SK-N-SH (cell line): Measurements from ENCODE around the gene SMYD3. TPM values are rescaled to one million over a fixed set of nuclear protein-coding genes. Genes with fewer than 3 reads are reported as not detected.

Experiments
- CTCF ChIA-PET: fragments of 300-600, 350-600 bp; formaldehyde crosslinking; extraction: SDS; loops from one replicate; lab custom pipeline; 2021; lab: Yijun Ruan, JAX
- POLR2A ChIA-PET: fragments of 350-600 bp; sonication (Branson Sonifier 250); formaldehyde crosslinking; extraction: SDS; loops from one replicate; lab custom pipeline; 2020; ENCODE audit warnings: antibody characterized with exemption, inconsistent platforms; lab: Yijun Ruan, JAX
- DNase-seq: peaks from one replicate; pipeline ENCODE4 v3.0.0; 2012
- H2AFZ ChIP-seq: fragments of 200-600 bp; sonication (generic); 2 replicates; pipeline ENCODE4 v1.8.1; 2016; ENCODE audit warnings: antibody characterized with exemption, mild to moderate bottlenecking, low read depth
- H3F3A ChIP-seq: fragments of 200-600 bp; sonication (generic); replicated peaks from 2 replicates; pipeline ENCODE3; 2016; ENCODE audit warnings: antibody characterized with exemption, mild to moderate bottlenecking; ENCODE audit not compliant: insufficient read depth
- H3K27ac ChIP-seq, 2 experiments: fragments of 200-500 bp in 1 of 2; fragments of 200-600 bp in 1 of 2; sonication (Bioruptor generic) in 1 of 2; sonication (generic), shearing (Covaris generic) in 1 of 2; 2 replicates each; pipeline versions ENCODE4 v1.5.1 to v1.6.1; 2014 to 2016; ENCODE audit warnings: low read depth in 2 of 2, inconsistent platforms in 1 of 2, low read length in 1 of 2, mild to moderate bottlenecking in 1 of 2, mixed read lengths in 1 of 2
- H3K27me3 ChIP-seq: fragments of 200-600 bp; sonication (generic), shearing (Covaris generic); 2 replicates; pipeline ENCODE4 v1.6.1; 2016; ENCODE audit warnings: mixed run types; ENCODE audit not compliant: insufficient read depth
- H3K36me3 ChIP-seq, 2 experiments: fragments of 200-500 bp in 1 of 2; fragments of 200-600 bp in 1 of 2; sonication (Bioruptor generic) in 1 of 2; sonication (generic) in 1 of 2; replicated peaks in 1 of 2; 2 replicates each; pipeline versions ENCODE3 to v1.5.1; 2014 to 2016; ENCODE audit warnings: low read length in 1 of 2, mild to moderate bottlenecking in 1 of 2; ENCODE audit not compliant: insufficient read depth in 2 of 2, control insufficient read depth in 1 of 2
- H3K4me1 ChIP-seq, 2 experiments: fragments of 200-500 bp in 1 of 2; fragments of 200-600 bp in 1 of 2; sonication (Bioruptor generic) in 1 of 2; sonication (generic), shearing (Covaris generic) in 1 of 2; 2 replicates each; pipeline versions ENCODE4 v1.5.1 to v1.6.1; 2014 to 2016; ENCODE audit warnings: low read depth in 1 of 2, low read length in 1 of 2, mixed run types in 1 of 2; ENCODE audit not compliant: insufficient read depth in 2 of 2, control insufficient read depth in 1 of 2
- H3K4me2 ChIP-seq: fragments of 200-600 bp; sonication (generic), shearing (Covaris generic); 2 replicates; pipeline ENCODE4 v1.6.1; 2017; ENCODE audit warnings: mixed run types
- H3K4me3 ChIP-seq, 2 experiments: fragments of 200-500 bp in 1 of 2; fragments of 200-600 bp in 1 of 2; sonication (Bioruptor generic) in 1 of 2; sonication (generic), shearing (Covaris generic) in 1 of 2; 2 replicates each; pipeline versions ENCODE4 v1.5.1 to v1.8.1; 2014 to 2016; ENCODE audit warnings: low read depth in 2 of 2, inconsistent platforms in 1 of 2, low read length in 1 of 2, mild to moderate bottlenecking in 1 of 2, mixed read lengths in 1 of 2, moderate library complexity in 1 of 2
- H3K79me2 ChIP-seq: fragments of 200-600 bp; sonication (generic); 2 replicates; pipeline ENCODE4 v1.8.1; 2017; ENCODE audit warnings: mild to moderate bottlenecking; ENCODE audit not compliant: insufficient read depth
- H3K9ac ChIP-seq: fragments of 200-600 bp; sonication (generic); 2 replicates; pipeline ENCODE4 v1.6.1; 2017; ENCODE audit warnings: mixed run types
- H3K9me2 ChIP-seq: fragments of 200-600 bp; sonication (generic); 2 replicates; pipeline ENCODE4 v1.6.1; 2017; ENCODE audit warnings: mixed run types
- H3K9me3 ChIP-seq: fragments of 200-600 bp; sonication (generic); 2 replicates; pipeline ENCODE4 v1.6.1; 2017; ENCODE audit warnings: mixed run types, mild to moderate bottlenecking, moderate library complexity
- H4K20me1 ChIP-seq: fragments of 200-600 bp; sonication (generic); 2 replicates; pipeline ENCODE4 v1.6.1; 2017; ENCODE audit warnings: mild to moderate bottlenecking, mixed run types; ENCODE audit not compliant: insufficient read depth
- CHD2 ChIP-seq: fragments of 150-350 bp; IDR thresholded peaks from 2 replicates; pipeline ENCODE4 v1.6.1; 2018; ENCODE audit warnings: low read length; ENCODE audit not compliant: partially characterized antibody
- CTCF ChIP-seq: fragments of 200-600 bp; sonication (generic); IDR thresholded peaks from 2 replicates; pipeline ENCODE4 v1.6.1; 2017; ENCODE audit warnings: antibody characterized with exemption, mild to moderate bottlenecking, moderate library complexity
- EP300 ChIP-seq, 2 experiments: IDR thresholded peaks; 2 replicates each; pipeline versions ENCODE4 v1.4.0 to v1.6.1; 2012; ENCODE audit warnings: borderline replicate concordance in 1 of 2, low read depth in 1 of 2, low read length in 1 of 2
- EZH2phosphoT487 ChIP-seq: fragments of 200-600 bp; sonication (generic); IDR thresholded peaks from 2 replicates; pipeline ENCODE4 v1.6.1; 2017; ENCODE audit warnings: low read depth, mixed run types, mild to moderate bottlenecking, antibody characterized with exemption, moderate library complexity, borderline replicate concordance
- FOXJ3 ChIP-seq: sonication (generic); formaldehyde crosslinking; IDR thresholded peaks from 2 replicates; pipeline ENCODE4 v1.5.1; 2020; ENCODE audit warnings: mild to moderate bottlenecking, missing genetic modification reagents
- GATA2 ChIP-seq: sonication (generic); formaldehyde crosslinking; IDR thresholded peaks from 2 replicates; pipeline ENCODE4 v1.5.0; 2020; ENCODE audit warnings: mild to moderate bottlenecking, missing genetic modification reagents
- JUND ChIP-seq: IDR thresholded peaks from 2 replicates; pipeline ENCODE4 v1.4.0; 2012
- NFIC ChIP-seq: IDR thresholded peaks from 2 replicates; pipeline ENCODE4 v1.4.0; 2012; ENCODE audit warnings: borderline replicate concordance
- NRF1 ChIP-seq: IDR thresholded peaks from 2 replicates; pipeline ENCODE4 v1.6.1; 2012; ENCODE audit warnings: low read depth, mild to moderate bottlenecking, low read length
- PBX3 ChIP-seq: IDR thresholded peaks from 2 replicates; pipeline ENCODE4; 2012
- RAD21 ChIP-seq: IDR thresholded peaks from 2 replicates; pipeline ENCODE4 v1.6.1; 2012; ENCODE audit warnings: mild to moderate bottlenecking, low read length
- RCOR1 ChIP-seq: fragments of 150-350 bp; IDR thresholded peaks from 2 replicates; pipeline ENCODE4 v1.6.1; 2017; ENCODE audit warnings: antibody characterized with exemption, low read length
- RFX5 ChIP-seq: IDR thresholded peaks from 2 replicates; pipeline ENCODE4 v1.6.1; 2012; ENCODE audit warnings: mild to moderate bottlenecking, improper control_type of control experiment, low read length
- SIN3A ChIP-seq: IDR thresholded peaks from 2 replicates; pipeline ENCODE4 v1.6.1; 2012; ENCODE audit warnings: low read depth, mild to moderate bottlenecking, low read length, moderate library complexity, borderline replicate concordance
- TAF1 ChIP-seq: IDR thresholded peaks from 2 replicates; pipeline ENCODE4 v1.6.1; 2012; ENCODE audit warnings: low read depth, mild to moderate bottlenecking, low read length, moderate library complexity, borderline replicate concordance
- TEAD4 ChIP-seq: IDR thresholded peaks from 2 replicates; pipeline ENCODE4 v1.4.0; 2012; ENCODE audit warnings: mild to moderate bottlenecking, borderline replicate concordance; ENCODE audit not compliant: insufficient read depth
- USF1 ChIP-seq: IDR thresholded peaks from 2 replicates; pipeline ENCODE4 v1.4.0; 2012; ENCODE audit warnings: low read depth, borderline replicate concordance
- WGBS: methylation state at CpG from one replicate; pipeline ENCODE4 v1.1.6; 2017; ENCODE audit warnings: low lambda C conversion rate; 5-methylcytosine and 5-hydroxymethylcytosine counted together
- polyA plus RNA-seq, 3 experiments: library from polyadenylated mRNA; depleted of rRNA; stranded (reverse); fragments of >200 nt; gene quantifications; 2 replicates each; pipeline ENCODE4 v1.2.3, GENCODE V29; 2012

Gene SMYD3
- polyA plus RNA-seq, 1 of the 3 experiments (the other 2 are of a cell fraction), result 31.4 TPM

DNA sequence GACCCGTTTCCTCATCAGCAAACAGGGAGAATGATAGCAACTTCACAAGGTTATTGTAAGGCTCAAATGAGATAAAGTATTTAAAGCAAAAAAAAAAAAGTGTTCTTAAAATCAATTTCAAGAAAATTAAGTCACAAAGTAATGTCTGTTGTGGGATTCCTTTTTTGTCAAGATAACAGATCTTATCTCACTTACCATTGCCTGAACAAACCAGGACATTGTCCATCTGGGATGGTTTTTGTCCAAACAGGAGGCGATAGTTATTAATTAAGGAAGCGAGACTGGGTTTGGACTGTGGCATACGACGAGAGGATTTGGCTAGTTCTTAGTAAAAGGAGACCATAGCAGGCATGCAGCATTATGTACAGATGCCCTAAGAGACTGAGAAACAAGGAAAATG is 458.4 kb downstream of the SMYD3 start:
- Histone ChIP-seq H4K20me1 (no peaks in the 10 kb centered on the region), H3K9ac (no peak overlapping the region), H3K27ac (no peak overlapping the region), H3K9me3 (no peaks in the 10 kb centered on the region), H3K27me3 (no peaks in the 10 kb centered on the region), H3K4me2 (no peak overlapping the region), H3K4me1 (peaks cover 0 to 11% of the 10 kb centered on the region in 2 experiments; a peak in 2 of 4 replicates), H3K36me3 (no peaks in the 10 kb centered on the region), H3K79me2 (no peaks in the 10 kb centered on the region), H3F3A (no peaks in the 10 kb centered on the region)
- DNase-seq, result peak; percentile 26
- POLR2A ChIA-PET, result no interaction called here
- TF ChIP-seq CHD2 (peak; percentile 18), PBX3 (no peak), EP300 (IDR thresholded peaks at IDR 0.05; ENCODE audit: borderline replicate concordance in 1 of 2, low read depth in 1 of 2, low read length in 1 of 2) (peak in 1 of 2 experiments; percentile 57; a peak in 1 of 4 replicates)
- TF ChIP-seq, all 33 proteins: peak for 2
- WGBS, result 79% methylated on average over 5 of the region's 5 CpGs
- H3K9me2 ChIP-seq, result no peaks in the 10 kb centered on the region
- no peak overlapping the region for H2AFZ ChIP-seq
- no peak overlapping the region for H3K4me3 ChIP-seq
- CTCF ChIA-PET, result no interaction called here

DNA sequence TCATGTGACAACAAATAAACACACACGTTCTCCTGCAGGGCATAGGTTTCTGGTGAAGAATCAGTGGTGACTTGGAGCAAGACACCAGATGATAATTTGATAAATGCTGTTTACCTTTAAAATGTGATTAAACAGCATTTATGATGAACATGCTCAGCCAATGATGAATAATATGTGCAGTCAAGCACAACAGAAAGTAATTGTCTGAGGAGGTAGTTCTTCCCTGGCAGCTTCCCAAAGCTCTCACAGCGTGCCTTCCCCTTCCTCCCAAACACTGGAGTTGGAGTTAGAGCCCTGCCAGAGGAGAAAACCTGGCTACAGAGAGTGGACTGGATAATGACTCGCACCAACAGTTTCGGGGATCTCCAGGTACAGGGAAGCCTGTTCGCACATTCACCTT is 463.5 kb downstream of the SMYD3 start:
- Histone ChIP-seq H4K20me1 (no peaks in the 10 kb centered on the region), H3K4me2 (no peak overlapping the region), H3K27me3 (no peaks in the 10 kb centered on the region), H3K27ac (no peak overlapping the region), H3K36me3 (no peaks in the 10 kb centered on the region), H3K9ac (no peak overlapping the region), H3K4me1 (peaks cover 0 to 9% of the 10 kb centered on the region in 2 experiments; a peak in 2 of 4 replicates), H3K79me2 (no peaks in the 10 kb centered on the region), H3K9me3 (no peaks in the 10 kb centered on the region), H2AFZ (no peak overlapping the region), H3K4me3 (no peak overlapping the region), H3K9me2 (no peaks in the 10 kb centered on the region), H3F3A (no peaks in the 10 kb centered on the region)
- WGBS, result 77% methylated on average over 5 of the region's 5 CpGs
- CTCF ChIA-PET, result interaction anchor here (0.6 kb wide), 2 partner anchors 302 to 444 kb away, joined by 3 read pairs; no protein-coding TSS in a partner anchor
- TF ChIP-seq RCOR1 (0 out of 2 replicates have a peak, but pooled peaks have one; percentile 8), NFIC (no peak), FOXJ3 (CRISPR knock-in tag) (no peak), RFX5 (no peak)
- DNase-seq, result no peak
- POLR2A ChIA-PET, result no interaction called here

DNA sequence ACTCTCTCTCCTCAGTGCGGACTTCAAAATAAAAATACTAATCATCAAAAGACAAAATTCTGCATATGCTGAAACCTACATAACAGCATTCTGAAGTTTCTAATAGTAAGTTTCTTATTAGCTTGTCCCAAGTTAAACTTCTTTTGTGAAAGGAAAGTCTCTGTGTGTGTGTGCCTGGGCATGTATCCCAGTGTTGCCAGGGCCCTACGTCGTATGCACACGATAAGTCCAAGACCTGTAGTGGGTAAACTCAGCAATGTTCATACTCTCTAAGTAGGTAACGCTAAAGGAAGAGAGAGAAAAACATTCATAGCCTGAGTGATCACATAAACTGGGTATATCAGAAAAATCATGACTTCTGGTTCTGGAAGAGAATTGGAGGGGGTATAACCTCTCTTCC is 465.7 kb downstream of the SMYD3 start:
- Histone ChIP-seq H4K20me1 (no peaks in the 10 kb centered on the region), H3F3A (no peaks in the 10 kb centered on the region), H3K27ac (no peak overlapping the region), H2AFZ (no peak overlapping the region), H3K36me3 (no peaks in the 10 kb centered on the region), H3K9ac (no peak overlapping the region), H3K79me2 (no peaks in the 10 kb centered on the region), H3K4me1 (peaks cover 0 to 6% of the 10 kb centered on the region in 2 experiments; a peak in 2 of 4 replicates), H3K27me3 (no peaks in the 10 kb centered on the region), H3K4me2 (no peak overlapping the region), H3K9me3 (no peaks in the 10 kb centered on the region), H3K9me2 (no peaks in the 10 kb centered on the region), H3K4me3 (no peak overlapping the region)
- DNase-seq, result no peak
- WGBS, result 83% methylated on average over 5 of the region's 5 CpGs
- CTCF ChIA-PET, result interaction anchor here (0.7 kb wide), 2 partner anchors 239 to 485 kb away, joined by 3 read pairs; no protein-coding TSS in a partner anchor
- POLR2A ChIA-PET, result no interaction called here
- no peak for TF ChIP-seq FOXJ3 (CRISPR knock-in tag)
- TF ChIP-seq GATA2 (CRISPR knock-in tag), result no peak
- TF ChIP-seq USF1, result no peak
- TF ChIP-seq RCOR1, result no peak
- no peak for TF ChIP-seq JUND
- no peak for TF ChIP-seq TAF1
- no peak for TF ChIP-seq EZH2phosphoT487
- no peak for TF ChIP-seq NRF1
- TF ChIP-seq CTCF, result no peak
- TF ChIP-seq TEAD4, result no peak
- TF ChIP-seq SIN3A, result no peak
- no peak for TF ChIP-seq RAD21
- no peak for TF ChIP-seq RFX5
